SK-N-MC (cell line): ENCODE results near the gene BRI3BP.

Source experiments
- EZH2 ChIP-seq: fragments of 200-600 bp; sonication (generic); IDR thresholded peaks from one replicate; pipeline ENCODE4 v1.6.1; 2017; ENCODE audit warnings: antibody characterized with exemption
- FOXP2 ChIP-seq: optimal IDR thresholded peaks from 2 replicates; pipeline ENCODE3; 2011; ENCODE audit warnings: mild to moderate bottlenecking, moderate library complexity; ENCODE audit not compliant: insufficient read depth; ENCODE audit errors: extremely low read length, control extremely low read depth
- POLR2AphosphoS5 ChIP-seq: IDR thresholded peaks from 2 replicates; pipeline ENCODE4 v1.6.1; 2012; ENCODE audit warnings: mild to moderate bottlenecking, low read depth, low read length, borderline replicate concordance

DNA sequence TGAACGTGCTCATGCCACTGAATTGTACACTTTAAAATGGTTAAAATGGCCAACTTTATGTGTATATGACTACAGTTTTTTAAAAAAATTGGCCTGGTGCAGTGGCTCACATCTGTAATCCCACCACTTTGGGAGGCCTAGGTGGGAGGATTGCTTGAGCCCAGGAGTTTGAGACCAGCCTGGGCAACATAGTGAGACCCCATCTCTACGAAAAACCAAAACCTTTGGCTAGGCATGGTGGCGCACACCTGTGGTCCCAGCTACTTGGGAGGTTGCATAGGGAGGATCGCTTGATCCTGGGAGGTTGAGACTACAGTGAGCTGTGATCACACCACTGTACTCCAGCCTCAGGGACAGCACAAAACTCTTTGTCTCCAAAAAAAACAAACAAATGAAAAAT, 5.3 kb downstream of the BRI3BP start:
- TF ChIP-seq EZH2 = no peak
- TF ChIP-seq FOXP2 = no peak
- no peak for TF ChIP-seq POLR2AphosphoS5
